Aorta (tissue), 5 donors: ENCODE data around the gene SNED1. TPM values are rescaled to one million over a fixed set of nuclear protein-coding genes. Genes with fewer than 3 reads are reported as not detected.

ENCODE experiments used
- ATAC-seq: fragments of 200-7000 bp; cut with Tn5 transposase; one replicate; pipeline ENCODE4 v1.9.1; 2022; ENCODE audit warnings: moderate library complexity; ENCODE audit not compliant: low FRiP score
- DNase-seq, 2 donors: peaks; one replicate each; pipeline ENCODE4 v3.0.0-alpha.2; 2020
- H3K27ac ChIP-seq, 2 donors: one replicate each; pipeline ENCODE4 v1.5.1; 2013; ENCODE audit warnings: low read length in 2 of 2, mild to moderate bottlenecking in 2 of 2, moderate library complexity in 2 of 2, control low read depth in 1 of 2, inconsistent platforms in 1 of 2, low read depth in 1 of 2
- H3K27me3 ChIP-seq, 2 donors: one replicate each; pipeline ENCODE4 v1.6.1; 2013; ENCODE audit warnings: control low read depth in 1 of 2, low read length in 1 of 2, mild to moderate bottlenecking in 1 of 2, moderate library complexity in 1 of 2; ENCODE audit not compliant: insufficient read depth in 2 of 2, control insufficient read depth in 1 of 2
- H3K36me3 ChIP-seq, 2 donors: one replicate each; pipeline ENCODE4 v1.6.1; 2013; ENCODE audit warnings: control low read depth in 1 of 2, low read length in 1 of 2, mild to moderate bottlenecking in 1 of 2; ENCODE audit not compliant: insufficient read depth in 2 of 2, control insufficient read depth in 1 of 2
- H3K4me1 ChIP-seq, 2 donors: one replicate each; pipeline ENCODE4 v1.6.1; 2013; ENCODE audit warnings: low read length in 2 of 2, control low read depth in 1 of 2, mild to moderate bottlenecking in 1 of 2, moderate library complexity in 1 of 2; ENCODE audit not compliant: insufficient read depth in 2 of 2, control insufficient read depth in 1 of 2
- H3K4me3 ChIP-seq, 2 donors: one replicate each; pipeline ENCODE4 v1.5.1; 2013; ENCODE audit warnings: low read length in 2 of 2, control low read depth in 1 of 2, mild to moderate bottlenecking in 1 of 2
- H3K9me3 ChIP-seq: one replicate; pipeline ENCODE4 v1.6.1; 2013; ENCODE audit warnings: mild to moderate bottlenecking, low read length; ENCODE audit not compliant: control insufficient read depth
- WGBS, 2 donors: extraction: QIAGEN DNeasy Blood & Tissue Kit; methylation state at CpG; one replicate each; pipeline ENCODE4 v1.1.7; 2013; 5-methylcytosine and 5-hydroxymethylcytosine counted together
- intact Hi-C, 2 donors: fragments of 100-400 bp; cut with DNase I; formaldehyde crosslinking; loops; one replicate each; pipeline versions ENCODE4 v1.14.2 to v1.15.0; 2022
- long read RNA-seq, 2 donors: library from polyadenylated mRNA; unstranded; transcript quantifications; one replicate each; pipeline ENCODE4 v2.0.0, GENCODE V29; 2020 to 2021
- polyA plus RNA-seq, 2 donors: library from polyadenylated mRNA; stranded (reverse); fragments of 200-250 nt; gene quantifications; one replicate each; pipeline ENCODE4 v1.2.3, GENCODE V29; 2013
- total RNA-seq, 2 donors: library from RNA; stranded (reverse); fragmentation: NEBNext Ultra II Directional; extraction: Animal tissue kit (Norgen Biotek cat#: 25700); gene quantifications; one replicate each; pipeline ENCODE4 v1.2.1, GENCODE V29; 2021
- donor health status: healthy with polysubstance abuse.
- donor health status: Bipolar disorder and iron deficiency.
- donor health status: DM: no; HTN: no; CAD: no.
- donor health status: DM: no; HTN: no; CAD: no.
- donor health status: DM: yes; HTN: yes; CAD: no.

SNED1 gene
- total RNA-seq (100 to 1,000 TPM; 108 to 149 TPM), polyA plus RNA-seq (10 to 100 TPM in 1 of 2 donors, 1 to 10 TPM in 1; 5.9 to 27.3 TPM)
- long read RNA-seq, donor 1, partial matches to known transcripts = 102 of 165 reads
- long read RNA-seq, donor 1, other reads (novel, unspliced or antisense) = 63 of 165 reads
- long read RNA-seq, donor 2, full-length matches to known transcripts = 3 of 115 reads
- long read RNA-seq, donor 2, partial matches to known transcripts = 42 of 115 reads
- long read RNA-seq, donor 2, other reads (novel, unspliced or antisense) = 70 of 115 reads

DNA sequence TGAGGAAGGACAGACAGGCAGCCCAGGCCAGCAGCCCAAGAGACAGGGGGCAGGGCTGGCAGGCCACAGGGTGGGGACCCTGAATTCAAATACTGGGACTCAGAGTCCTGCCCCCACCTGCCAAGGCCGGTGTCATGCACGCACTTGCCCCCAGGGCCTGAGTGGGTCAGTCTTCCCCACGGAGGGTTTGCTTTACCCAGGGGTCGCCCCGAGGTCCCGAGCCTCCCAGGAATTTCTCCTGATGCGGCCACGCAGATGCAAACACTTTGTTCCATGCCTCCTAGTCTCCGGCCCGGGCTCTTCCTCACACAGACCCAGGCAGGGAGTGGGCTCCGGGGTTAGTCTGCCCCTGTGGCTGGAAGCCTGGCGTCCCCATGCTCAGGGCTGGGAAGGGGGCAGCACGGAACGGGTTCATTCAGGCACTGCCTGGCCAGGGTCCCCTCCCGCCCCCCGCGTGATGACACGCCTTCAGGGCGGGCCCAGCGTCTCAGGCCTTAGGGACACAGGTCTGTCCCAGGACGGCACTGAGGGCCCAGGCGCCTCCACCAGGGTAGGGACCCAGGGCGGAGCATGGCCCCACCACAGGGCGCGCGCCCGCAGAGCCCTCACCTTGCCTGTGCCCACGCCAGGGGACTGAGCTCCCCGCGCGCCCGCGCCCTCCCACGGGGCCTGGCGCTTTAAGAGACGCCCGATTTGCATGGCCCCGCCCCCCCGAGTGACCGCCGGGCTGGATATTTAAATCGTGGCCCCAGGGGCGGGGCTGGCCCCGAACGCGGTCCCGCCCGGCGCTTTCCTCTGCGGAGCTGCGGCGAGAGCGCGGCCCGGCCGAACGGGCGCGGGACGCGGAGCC is at the start of gene SNED1:
TSS of gene SNED1 (plus strand) at position 763 of the 850 bp plus-strand sequence. CDS start 220 bp downstream, outside the sequence.
- Histone ChIP-seq H3K27ac (peak within 1 kb of the TSS; percentile 29 to 64), H3K27me3 (no peaks in the 10 kb centered on the region), H3K4me1 (peaks cover 0 to 6% of the 10 kb centered on the region in 2 donors), H3K4me3 (peak within 1 kb of the TSS; percentile 83), H3K36me3 (peaks cover 0 to 3% of the 10 kb centered on the region in 2 donors), H3K9me3 (no peaks in the 10 kb centered on the region)
- DNase-seq (peak; percentile 95 to 96), ATAC-seq (peak; percentile 85)
- intact Hi-C loops = loop anchor here in 1 of 2 donors (10.0 kb wide), 1 partner anchor 433 kb away; the partner anchor contains the start of genes DUSP28 and RNPEPL1
- 2% methylated on average over 42 to 61 of the region's 61 CpGs for WGBS, 2 donors

GRCh38 chr2:240948905-240949790 is 49.3 kb upstream of the SNED1 start:
- intact Hi-C loops = no loop called here
- WGBS, 2 donors = 86 to 93% methylated on average over 23 of the region's 23 CpGs
- Histone ChIP-seq H3K9me3 (no peaks in the 10 kb centered on the region), H3K27me3 (no peaks in the 10 kb centered on the region), H3K36me3 (no peaks in the 10 kb centered on the region), H3K4me1 (no peaks in the 10 kb centered on the region), H3K4me3 (no peak overlapping the region), H3K27ac (no peak overlapping the region)
- DNase-seq (peak; percentile 32 to 44), ATAC-seq (no peak)

DNA sequence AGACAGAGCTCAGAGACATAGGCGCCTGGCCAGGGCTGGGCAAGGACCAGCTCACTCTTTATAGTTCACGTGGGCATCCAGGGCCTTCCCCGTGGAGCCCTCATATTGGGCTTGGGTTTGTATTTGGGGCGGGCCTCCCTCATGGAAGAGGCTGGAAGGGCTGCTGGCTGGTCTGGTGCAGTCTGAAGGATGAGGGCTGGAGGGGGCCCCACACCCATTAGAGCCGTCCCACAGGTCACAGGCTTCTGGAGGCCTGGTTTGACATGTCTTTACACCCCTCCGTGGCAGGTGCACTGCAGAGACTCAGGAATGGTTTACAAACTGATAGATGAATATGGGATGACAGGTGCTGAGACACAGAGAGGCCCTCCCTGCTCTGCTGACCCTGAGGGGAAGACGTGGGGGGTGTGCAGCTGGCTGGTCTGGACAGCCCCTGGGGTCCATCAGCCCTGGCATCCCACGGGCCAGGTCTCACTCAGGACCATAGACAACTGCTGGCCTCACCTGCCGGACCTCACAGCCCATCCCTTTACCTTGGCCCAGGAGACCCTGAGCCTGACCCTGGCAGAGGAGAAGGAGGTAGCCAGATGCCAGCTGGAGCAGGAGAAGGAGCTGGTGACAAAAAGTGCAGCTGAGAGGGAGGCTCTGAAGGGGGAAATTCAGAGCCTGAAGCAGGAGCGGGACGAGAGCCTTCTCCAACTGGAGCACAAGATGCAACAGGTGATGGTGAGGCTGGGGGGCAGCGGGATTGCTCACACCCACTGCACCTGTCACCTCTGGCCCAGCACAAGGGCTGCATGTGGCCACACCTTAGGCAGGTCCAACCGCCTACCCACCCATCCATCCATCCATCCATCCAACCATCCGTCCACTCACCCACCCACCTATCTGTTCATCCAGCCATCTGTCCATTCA is 48.4 kb upstream of the SNED1 start:
- intact Hi-C loops = no loop called here
- H3K9me3 ChIP-seq = no peaks in the 10 kb centered on the region
- no peaks in the 10 kb centered on the region for H3K27me3 ChIP-seq
- H3K4me3 ChIP-seq = no peak overlapping the region
- no peak for ATAC-seq
- DNase-seq = peak in 1 of 2 donors; percentile 51
- H3K36me3 ChIP-seq = no peaks in the 10 kb centered on the region
- H3K27ac ChIP-seq = no peak overlapping the region
- WGBS, 2 donors = 83 to 91% methylated on average over 14 of the region's 14 CpGs
- H3K4me1 ChIP-seq = no peaks in the 10 kb centered on the region

DNA sequence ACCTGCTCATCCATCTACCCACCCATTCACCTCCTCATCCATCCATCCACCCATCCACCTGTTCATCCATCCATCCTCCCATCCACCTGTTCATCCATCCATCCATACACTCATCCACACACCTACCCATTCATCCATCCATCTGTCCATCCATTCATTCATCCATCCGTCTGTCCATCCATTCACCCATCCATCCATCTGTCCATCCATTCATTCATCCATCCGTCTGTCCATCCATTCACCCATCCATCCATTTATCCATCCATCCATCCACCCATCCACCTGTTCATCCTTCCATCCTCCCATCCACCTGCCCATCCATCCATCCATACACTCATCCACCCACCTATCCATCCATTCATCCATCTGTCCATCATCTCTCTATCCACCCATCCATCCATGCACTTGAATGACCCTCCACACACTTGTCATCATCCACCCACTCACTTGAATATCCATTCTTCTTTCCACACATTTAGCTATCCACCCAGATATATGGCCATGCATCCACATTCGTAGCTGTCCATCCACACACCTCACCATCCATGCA is 47.3 kb upstream of the SNED1 start:
- DNase-seq = peak in 1 of 2 donors; percentile 1

GRCh38 chr2:240952496-240953246 is 45.7 kb upstream of the SNED1 start:
- Histone ChIP-seq H3K27ac (no peak overlapping the region), H3K4me3 (no peak overlapping the region), H3K9me3 (no peaks in the 10 kb centered on the region), H3K27me3 (no peaks in the 10 kb centered on the region), H3K36me3 (no peaks in the 10 kb centered on the region), H3K4me1 (no peaks in the 10 kb centered on the region)
- ATAC-seq (no peak), DNase-seq (peak in 1 of 2 donors; percentile 41)
- 69 to 71% methylated on average over 14 of the region's 14 CpGs for WGBS, 2 donors
- intact Hi-C loops = no loop called here

More for the DNA sequence above, 47.3 kb upstream of the SNED1 start:
- Histone ChIP-seq H3K36me3 (no peaks in the 10 kb centered on the region), H3K9me3 (no peaks in the 10 kb centered on the region), H3K27ac (no peak overlapping the region), H3K27me3 (no peaks in the 10 kb centered on the region), H3K4me1 (no peaks in the 10 kb centered on the region), H3K4me3 (no peak overlapping the region)
- intact Hi-C loops = no loop called here
- WGBS, 2 donors = 86 to 87% methylated on average over 3 of the region's 3 CpGs
- no peak for ATAC-seq

DNA sequence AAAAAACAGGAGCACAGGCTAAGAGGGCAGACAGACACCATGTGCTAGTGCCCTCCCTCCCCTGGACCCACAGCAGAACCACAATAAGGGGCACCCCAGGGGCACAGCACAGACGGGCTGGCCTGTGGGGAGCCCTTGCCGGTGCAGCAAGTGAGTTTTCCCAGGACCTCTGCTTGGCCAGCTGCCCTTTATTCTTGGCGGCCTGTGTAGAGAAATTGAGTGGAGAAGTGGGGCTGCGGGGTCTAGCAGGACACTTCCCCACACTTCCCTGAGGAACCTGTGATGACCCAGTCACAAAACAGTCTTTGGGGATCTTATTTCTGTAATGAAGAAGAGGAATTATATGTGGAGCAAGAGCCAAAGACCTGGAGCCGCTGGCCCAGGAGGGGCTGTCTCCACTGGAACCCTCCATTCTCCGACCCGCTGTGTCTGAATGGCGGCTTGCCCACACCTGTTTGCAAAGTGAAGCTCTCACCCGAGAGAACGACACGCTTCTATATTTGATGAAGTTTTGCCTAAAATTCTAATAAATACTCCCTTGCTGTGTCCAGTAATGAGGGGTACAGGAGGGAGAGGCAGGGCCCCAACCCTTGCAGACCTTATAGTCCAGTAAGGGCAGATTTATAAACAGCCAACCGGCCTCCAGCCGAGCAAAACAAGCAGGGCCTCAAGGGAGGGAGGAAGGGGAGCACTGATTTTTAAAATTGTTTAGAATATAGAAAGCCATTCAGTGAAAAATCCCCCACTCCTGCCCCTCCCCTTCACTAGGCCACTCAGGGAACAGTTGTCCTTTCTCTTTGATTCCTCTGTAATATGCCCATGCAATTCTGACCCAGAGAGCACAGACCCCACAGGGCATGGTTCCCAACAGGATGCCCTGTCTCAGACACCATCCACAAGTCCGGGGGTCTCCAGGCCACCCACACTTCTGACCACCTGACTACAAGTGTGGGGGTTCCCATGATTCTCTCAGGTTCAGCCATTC is 44.7 kb upstream of the SNED1 start:
- Histone ChIP-seq H3K4me3 (no peak overlapping the region), H3K4me1 (no peaks in the 10 kb centered on the region), H3K9me3 (no peaks in the 10 kb centered on the region), H3K27ac (no peak overlapping the region), H3K27me3 (no peaks in the 10 kb centered on the region), H3K36me3 (no peaks in the 10 kb centered on the region)
- ATAC-seq (no peak), DNase-seq (peak in 1 of 2 donors; percentile 42)
- intact Hi-C loops = no loop called here
- WGBS, 2 donors = 70 to 73% methylated on average over 14 of the region's 14 CpGs
